ENCODE results near the gene SGMS1.

GRCh38 chr10:50641626-50642025 is 17.9 kb upstream of the SGMS1 start:
- TF ChIP-seq POLR2A (IDR thresholded peaks at IDR 0.05; ENCODE audit: low read depth, low read length): no peak
- TF ChIP-seq, protein P1, sequence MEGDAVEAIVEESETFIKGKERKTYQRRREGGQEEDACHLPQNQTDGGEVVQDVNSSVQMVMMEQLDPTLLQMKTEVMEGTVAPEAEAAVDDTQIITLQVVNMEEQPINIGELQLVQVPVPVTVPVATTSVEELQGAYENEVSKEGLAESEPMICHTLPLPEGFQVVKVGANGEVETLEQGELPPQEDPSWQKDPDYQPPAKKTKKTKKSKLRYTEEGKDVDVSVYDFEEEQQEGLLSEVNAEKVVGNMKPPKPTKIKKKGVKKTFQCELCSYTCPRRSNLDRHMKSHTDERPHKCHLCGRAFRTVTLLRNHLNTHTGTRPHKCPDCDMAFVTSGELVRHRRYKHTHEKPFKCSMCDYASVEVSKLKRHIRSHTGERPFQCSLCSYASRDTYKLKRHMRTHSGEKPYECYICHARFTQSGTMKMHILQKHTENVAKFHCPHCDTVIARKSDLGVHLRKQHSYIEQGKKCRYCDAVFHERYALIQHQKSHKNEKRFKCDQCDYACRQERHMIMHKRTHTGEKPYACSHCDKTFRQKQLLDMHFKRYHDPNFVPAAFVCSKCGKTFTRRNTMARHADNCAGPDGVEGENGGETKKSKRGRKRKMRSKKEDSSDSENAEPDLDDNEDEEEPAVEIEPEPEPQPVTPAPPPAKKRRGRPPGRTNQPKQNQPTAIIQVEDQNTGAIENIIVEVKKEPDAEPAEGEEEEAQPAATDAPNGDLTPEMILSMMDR (IDR thresholded peaks at IDR 0.05; ENCODE audit: extremely low read depth in 1 of 2, insufficient read depth in 1 of 2, low read depth in 1 of 2, low read length in 2 of 2): no peak
- TF ChIP-seq POLR2AphosphoS5 (IDR thresholded peaks at IDR 0.05; ENCODE audit: insufficient read depth, low read depth, low read length): no peak
- no peak for TF ChIP-seq EZH2 (IDR thresholded peaks at IDR 0.05; ENCODE audit: borderline replicate concordance, low read depth, low read length, severe bottlenecking)

All from endothelial cell of umbilical vein (primary cell).